ENCODE measurements around the gene NDUFAF5. TPM values are rescaled to one million over a fixed set of nuclear protein-coding genes. Genes with fewer than 3 reads are reported as not detected.

Gene NDUFAF5
- total RNA-seq, 1 donor from 2014 or later, result 26.8 TPM

- intact Hi-C loops (cut with micrococcal nuclease), result no loop called here
Measured at GRCh38 chr20:13868331-13868730, 83.5 kb downstream of the NDUFAF5 start.

- intact Hi-C loops (cut with micrococcal nuclease), result no loop called here
Measured at GRCh38 chr20:13870170-13870748, 85.4 kb downstream of the NDUFAF5 start.

Other genes starting within 250 kb of the NDUFAF5 start
- gene TASP1, start 146.1 kb upstream of the NDUFAF5 start, total RNA-seq, result 7.8 and 10.9 TPM in 2 replicates
- gene ESF1, start 109 bp upstream of the NDUFAF5 start, total RNA-seq, result 15.8 and 18.1 TPM in 2 replicates
- gene SEL1L2, start 205.6 kb downstream of the NDUFAF5 start, total RNA-seq, result not detected in 2 replicates
- gene MACROD2, start 210.5 kb downstream of the NDUFAF5 start, total RNA-seq, result not detected in 2 replicates

Data from T-helper 2 cell treated with Interferon-gamma antibody and Interleukin-4, amounts not matched to agents 100 ng/mL and 5 ng/mL, for 36 hours (primary cell).